HepG2 (cell line): ENCODE results near the gene AGBL2. TPM values are rescaled to one million over a fixed set of nuclear protein-coding genes. Genes with fewer than 3 reads are reported as not detected.
A peak's percentile ranks its signal among the peaks of the same experiment; 100 is the strongest.

Source experiments
- ATAC-seq: fragments of 200-7000 bp; cut with Tn5 transposase; 3 replicates; pipeline ENCODE4 v1.9.1; 2020; ENCODE audit warnings: mild to moderate bottlenecking, moderate library complexity
- BruUV-seq: library from RNA; stranded (reverse); fragments of 400-500 nt; replicated peaks from 2 replicates; lab custom pipeline; 2021; lab: Mats Ljungman, UMichigan
- CTCF ChIA-PET: fragments of 300-600 bp; formaldehyde crosslinking; extraction: SDS; loops from one replicate; lab custom pipeline; 2021; ENCODE audit warnings: low total read pairs, inconsistent platforms, low intra/inter-chr PET ratio; lab: Yijun Ruan, JAX
- POLR2A ChIA-PET: fragments of 350-600 bp; sonication (Branson Sonifier 250); formaldehyde crosslinking; loops from one replicate; lab custom pipeline; 2020; ENCODE audit warnings: antibody characterized with exemption, inconsistent platforms; lab: Yijun Ruan, JAX
- DNase-seq: peaks from one replicate; pipeline ENCODE4 v3.0.0-alpha.2; 2015; ENCODE audit warnings: low spot score
- FAIRE-seq: peaks from 3 replicates; lab custom pipeline; 2011; peaks lifted over from hg19 to GRCh38; lab: Jason Lieb, UNC
- H2AFZ ChIP-seq: one replicate; pipeline ENCODE4 v1.6.1; 2011; ENCODE audit warnings: low read length, inconsistent platforms
- H3K27ac ChIP-seq: fragments of 300-600 bp; 3 replicates; pipeline ENCODE4 v1.8.0; 2011; ENCODE audit warnings: mixed run types, mild to moderate bottlenecking, mixed read lengths, low read length, inconsistent platforms; ENCODE audit not compliant: insufficient read depth; ENCODE audit errors: extremely low read length
- H3K27me3 ChIP-seq, 2 experiments: fragments of 200-600 bp in 1 of 2; 2 replicates in 1 of 2; 3 replicates in 1 of 2; pipeline versions ENCODE4 v1.6.0 to v1.8.0; 2011; ENCODE audit warnings: low read length in 2 of 2, mild to moderate bottlenecking in 2 of 2, moderate library complexity in 2 of 2, inconsistent platforms in 1 of 2; ENCODE audit not compliant: insufficient read depth in 2 of 2, control insufficient read depth in 1 of 2
- H3K36me3 ChIP-seq, 2 experiments: fragments of 200-600 bp in 1 of 2; replicated peaks in 1 of 2; 2 replicates in 1 of 2; 3 replicates in 1 of 2; pipeline versions ENCODE4 v1.5.1 to v1.8.0; 2011; ENCODE audit warnings: low read length in 2 of 2, inconsistent platforms in 1 of 2; ENCODE audit not compliant: insufficient read depth in 2 of 2, control insufficient read depth in 1 of 2
- H3K4me1 ChIP-seq: 2 replicates; pipeline ENCODE4 v1.5.1; 2012; ENCODE audit warnings: low read length, inconsistent platforms; ENCODE audit not compliant: insufficient read depth
- H3K4me2 ChIP-seq: 2 replicates; pipeline ENCODE4 v1.6.0; 2011; ENCODE audit warnings: low read depth, low read length, inconsistent platforms
- H3K4me3 ChIP-seq, 3 experiments: fragments of 200-600 bp in 1 of 3; sonication (generic), shearing (Covaris generic) in 1 of 3; replicated peaks in 1 of 3; 2 replicates each; pipeline ENCODE4 v1.5.1; 2011 to 2016; ENCODE audit warnings: low read length in 3 of 3, inconsistent platforms in 2 of 3, low read depth in 2 of 3, mild to moderate bottlenecking in 2 of 3, control low read depth in 1 of 3, mixed read lengths in 1 of 3; ENCODE audit not compliant: insufficient read depth in 1 of 3
- H3K79me2 ChIP-seq: one replicate; pipeline ENCODE4 v1.6.1; 2011; ENCODE audit warnings: low read length, inconsistent platforms; ENCODE audit not compliant: insufficient read depth
- H3K9ac ChIP-seq: 2 replicates; pipeline ENCODE4 v1.6.0; 2011; ENCODE audit warnings: mild to moderate bottlenecking, low read depth, low read length, inconsistent platforms; ENCODE audit not compliant: insufficient read depth
- H3K9me3 ChIP-seq: 2 replicates; pipeline ENCODE4 v1.5.1; 2012; ENCODE audit warnings: mild to moderate bottlenecking, low read length
- H4K20me1 ChIP-seq: 2 replicates; pipeline ENCODE4 v1.6.0; 2011; ENCODE audit warnings: inconsistent platforms, mild to moderate bottlenecking, low read length, moderate library complexity; ENCODE audit not compliant: insufficient read depth
- ATAD3A ChIP-seq: sonication (generic); formaldehyde crosslinking; IDR thresholded peaks from 2 replicates; pipeline ENCODE4 v1.4.0; 2020; ENCODE audit warnings: missing genetic modification reagents
- CC2D1A ChIP-seq: sonication (generic); formaldehyde crosslinking; IDR thresholded peaks from 2 replicates; pipeline ENCODE4 v1.8.1; 2023; ENCODE audit warnings: mild to moderate bottlenecking, missing genetic modification reagents
- FOSL2 ChIP-seq: sonication (generic); formaldehyde crosslinking; IDR thresholded peaks from 2 replicates; pipeline ENCODE4 v1.4.0; 2020; ENCODE audit warnings: missing genetic modification reagents
- KAT8 ChIP-seq: IDR thresholded peaks from 2 replicates; pipeline ENCODE4 v1.6.1; 2016; ENCODE audit warnings: missing genetic modification reagents, missing compliant biosample characterization
- MTA3 ChIP-seq: sonication (generic); formaldehyde crosslinking; IDR thresholded peaks from 2 replicates; pipeline ENCODE4 v1.4.0; 2020; ENCODE audit warnings: missing genetic modification reagents
- NFE2L2 ChIP-seq: fragments of 150-350 bp; IDR thresholded peaks from 2 replicates; pipeline ENCODE4 v1.6.1; 2014; ENCODE audit warnings: low read length
- YEATS4 ChIP-seq: sonication (generic); formaldehyde crosslinking; IDR thresholded peaks from 2 replicates; pipeline ENCODE4 v1.4.0; 2020; ENCODE audit warnings: missing genetic modification reagents, borderline replicate concordance
- ZFP36 ChIP-seq: fragments of 150-350 bp; IDR thresholded peaks from 2 replicates; pipeline ENCODE4 v1.6.1; 2018; ENCODE audit warnings: borderline replicate concordance, low read length, low read depth; ENCODE audit not compliant: partially characterized antibody
- ZNF274 ChIP-seq: sonication (generic); formaldehyde crosslinking; IDR thresholded peaks from 2 replicates; pipeline ENCODE4 v1.5.1; 2020; ENCODE audit warnings: mild to moderate bottlenecking, missing genetic modification reagents
- ZNF839 ChIP-seq: sonication (generic); formaldehyde crosslinking; IDR thresholded peaks from 2 replicates; pipeline ENCODE4 v1.4.0; 2020; ENCODE audit warnings: missing genetic modification reagents, mild to moderate bottlenecking, borderline replicate concordance
- WGBS: methylation state at CpG from one replicate; pipeline ENCODE4 v1.1.6; 2017; ENCODE audit warnings: low lambda C conversion rate; 5-methylcytosine and 5-hydroxymethylcytosine counted together
- in situ Hi-C: cut with HindIII; loops from 2 replicates; pipeline ENCODE4 v1.10.0; 2017; ENCODE audit warnings: low pct_unique_long_range_greater_than_20kb; ENCODE audit not compliant: extremely low pct_ligation_motif_present
- intact Hi-C: fragments of 100-400 bp; cut with micrococcal nuclease; formaldehyde crosslinking; loops from one replicate; pipeline ENCODE4 v1.10.0; 2022; ENCODE audit not compliant: unreplicated experiment
- polyA plus RNA-seq, 8 experiments: library from polyadenylated mRNA; depleted of rRNA in 3 of 8; stranded (reverse) in 7 of 8; unstranded in 1 of 8; fragments of >200 nt; fragmentation: Illumina TruSeq in 4 of 8; extraction: Trizol in 4 of 8; gene quantifications; 2 replicates each; pipeline versions ENCODE4 v1.2.1 to v1.2.3, GENCODE V29; 2011 to 2016; ENCODE audit warnings: low read depth in 4 of 8, missing spikeins in 1 of 8, mixed read lengths in 1 of 8; ENCODE audit not compliant: insufficient read depth in 1 of 8
- total RNA-seq, 5 experiments: library from RNA; depleted of rRNA; stranded (reverse); fragments of >200 nt; fragmentation: Illumina TruSeq; extraction: Trizol; gene quantifications; 2 replicates each; pipeline ENCODE4 v1.2.3, GENCODE V29; 2016; ENCODE audit warnings: low read depth in 1 of 5

AGBL2 gene
- total and polyA plus RNA-seq, 2 of the 13 experiments (the other 11 are each of a cell fraction or from before 2014, with no cell fraction given), result 1.6 to 5.7 TPM

- Histone ChIP-seq H3K27ac (no peak overlapping the region), H3K4me3 (no peak overlapping the region), H3K79me2 (no peaks in the 10 kb centered on the region), H3K36me3 (no peaks in the 10 kb centered on the region), H3K27me3 (no peaks in the 10 kb centered on the region), H3K4me1 (peaks cover 45% of the 10 kb centered on the region), H3K9ac (no peak overlapping the region), H4K20me1 (no peaks in the 10 kb centered on the region), H2AFZ (no peak overlapping the region), H3K4me2 (no peak overlapping the region)
- BruUV-seq, result no TSS peak
- no peak for ATAC-seq
- intact Hi-C loops, result no loop called here
- in situ Hi-C loops, result no loop called here
- no peak for DNase-seq
- no peak for FAIRE-seq
- WGBS, result 56% methylated on average over 5 of the region's 5 CpGs
- peak; percentile 48 for TF ChIP-seq FOSL2 (CRISPR knock-in tag)
- no peak for TF ChIP-seq KAT8 (CRISPR knock-in tag)
- TF ChIP-seq NFE2L2, result 0 out of 2 replicates have a peak, but pooled peaks have one; percentile 22
- TF ChIP-seq MTA3 (CRISPR knock-in tag), result no peak
- no peak for TF ChIP-seq CC2D1A (CRISPR knock-in tag)
- TF ChIP-seq, all 625 proteins: peak for 2
- H3K9me3 ChIP-seq, result no peaks in the 10 kb centered on the region
- ChIA-PET POLR2A (no interaction called here), CTCF (no interaction called here)
Observed at GRCh38 chr11:47672283-47672730, 42.9 kb downstream of the AGBL2 start.

GRCh38 chr11:47669856-47670255 is 45.3 kb downstream of the AGBL2 start:
- ChIA-PET POLR2A (no interaction called here), CTCF (no interaction called here)
- DNase-seq (no peak), ATAC-seq (no peak), FAIRE-seq (no peak)
- Histone ChIP-seq H2AFZ (no peak overlapping the region), H3K9me3 (no peaks in the 10 kb centered on the region), H4K20me1 (no peaks in the 10 kb centered on the region), H3K4me1 (peaks cover 50% of the 10 kb centered on the region), H3K79me2 (no peaks in the 10 kb centered on the region), H3K4me2 (no peak overlapping the region), H3K27me3 (no peaks in the 10 kb centered on the region), H3K9ac (no peak overlapping the region), H3K36me3 (no peaks in the 10 kb centered on the region), H3K27ac (no peak overlapping the region), H3K4me3 (no peak overlapping the region)
- intact Hi-C loops, result no loop called here
- TF ChIP-seq YEATS4 (CRISPR knock-in tag) (no peak), ZFP36 (no peak), ZNF274 (CRISPR knock-in tag) (no peak), ZNF839 (CRISPR knock-in tag) (no peak), ATAD3A (CRISPR knock-in tag) (no peak)
- WGBS, result 93% methylated on average over 6 of the region's 6 CpGs
- no TSS peak for BruUV-seq
- in situ Hi-C loops, result no loop called here
